NK-92 (cell line): Measurements from ENCODE around the gene APBB1.

Experiments used
- DNase-seq: peaks from one replicate; lab custom pipeline; 2025; ENCODE audit not compliant: unreplicated experiment; lab: John Stamatoyannopoulos, UW

The APBB1 gene

DNA sequence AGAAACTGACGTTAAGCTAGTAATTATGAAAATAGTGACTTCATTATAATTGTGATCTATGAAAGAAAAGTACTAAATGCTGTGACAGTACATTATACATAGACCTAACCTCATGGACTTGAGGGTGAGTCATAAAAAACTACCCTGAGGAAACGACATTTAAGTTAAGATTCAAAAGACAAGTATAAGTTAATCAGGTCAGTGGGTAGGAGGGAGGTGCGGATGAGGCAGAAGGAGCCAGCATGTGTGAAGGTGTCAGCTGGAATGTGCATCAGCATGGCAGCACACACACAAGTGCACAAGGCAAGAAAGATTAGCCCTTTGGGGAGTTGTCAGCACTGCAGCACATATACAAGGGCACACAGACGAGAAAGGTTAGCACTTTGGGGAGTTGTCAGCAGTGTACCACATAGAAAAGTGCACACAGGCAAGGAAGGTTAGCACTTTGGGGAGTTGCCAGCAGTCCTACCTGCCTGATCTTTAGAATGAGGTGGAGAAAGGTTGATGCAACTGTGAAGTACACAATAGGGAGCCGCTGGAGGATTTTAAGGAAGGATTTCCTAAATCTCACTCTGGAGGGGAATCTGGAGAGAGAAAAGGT, 67.0 kb downstream of the APBB1 start:
- no peak for DNase-seq

DNA sequence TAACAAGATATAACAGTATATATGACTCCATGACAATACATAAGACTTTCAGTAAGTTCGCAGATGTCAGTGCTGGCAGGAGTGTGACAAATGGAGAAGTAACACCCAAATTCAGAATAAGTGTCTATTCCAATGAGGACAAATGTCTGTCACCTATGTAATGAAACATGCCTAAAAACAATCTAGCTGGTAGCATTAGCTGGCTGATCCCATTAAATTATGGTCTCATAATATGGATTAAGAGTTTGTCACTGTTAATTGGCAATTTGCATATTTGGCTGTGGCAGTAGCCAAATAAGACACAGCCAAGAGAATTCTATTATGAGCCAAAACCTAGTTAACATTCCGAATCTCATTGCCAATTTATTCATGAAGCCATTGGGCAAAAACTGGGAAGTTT, 68.4 kb downstream of the APBB1 start:
- no peak for DNase-seq

DNA sequence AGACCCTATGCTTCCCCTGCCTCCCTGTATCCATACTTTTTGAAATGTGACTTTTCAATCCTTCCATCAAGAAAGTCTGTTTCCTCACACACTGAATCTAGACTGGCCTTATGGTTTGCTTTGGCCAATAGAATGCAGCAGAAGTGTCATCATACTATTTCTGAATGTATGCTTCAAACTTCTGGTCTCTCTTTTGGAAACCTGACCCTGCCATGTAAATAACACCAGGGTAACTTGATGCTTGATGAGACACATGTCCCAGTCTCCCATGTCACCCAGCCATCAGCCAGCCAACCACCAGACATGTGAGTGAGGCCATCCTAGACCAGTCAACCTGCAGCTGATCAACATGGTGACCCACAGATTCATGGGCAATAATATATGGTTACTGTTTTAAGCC, 68.9 kb downstream of the APBB1 start:
- DNase-seq: no peak

DNA sequence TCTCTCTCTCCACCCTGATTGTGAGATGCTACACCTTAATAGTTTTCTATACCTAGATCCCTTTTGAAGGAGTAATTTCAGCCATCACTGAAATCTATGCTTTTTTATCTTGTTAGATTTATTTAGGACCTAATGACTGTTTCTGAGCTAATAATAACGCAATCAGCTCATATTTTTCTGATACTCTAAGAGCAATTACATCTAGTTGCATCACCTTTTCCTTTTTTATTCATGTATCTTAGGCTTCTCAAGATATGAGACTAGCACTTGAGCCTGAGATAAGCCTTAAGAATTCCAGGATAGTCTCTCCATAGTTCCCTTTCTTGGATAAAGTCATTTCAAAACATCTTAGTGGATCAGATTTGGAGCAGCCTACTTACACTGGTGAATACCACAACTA, 73.5 kb downstream of the APBB1 start:
- DNase-seq: no peak
